Mucosa of descending colon (tissue), 3 donors: ENCODE data around the gene DGKD. TPM values are rescaled to one million over a fixed set of nuclear protein-coding genes. Genes with fewer than 3 reads are reported as not detected.

Experiments used
- ATAC-seq: fragments of 200-7000 bp; cut with Tn5 transposase; one replicate; pipeline ENCODE4 v1.9.1; 2020; ENCODE audit warnings: mild to moderate bottlenecking, moderate library complexity
- DNase-seq, 3 donors: peaks; one replicate each; pipeline ENCODE4 v3.0.0-alpha.2; 2020
- H3K36me3 ChIP-seq: fragments of 200-600 bp; one replicate; pipeline ENCODE4 v1.8.0; 2021; ENCODE audit warnings: low read depth, mild to moderate bottlenecking
- H3K4me1 ChIP-seq: fragments of 200-600 bp; one replicate; pipeline ENCODE4 v1.8.0; 2021; ENCODE audit warnings: low read depth, mild to moderate bottlenecking
- H3K4me3 ChIP-seq: fragments of 200-600 bp; one replicate; pipeline ENCODE4 v1.8.0; 2021; ENCODE audit warnings: mild to moderate bottlenecking
- H3K9me3 ChIP-seq: fragments of 200-600 bp; one replicate; pipeline ENCODE4 v1.8.0; 2021; ENCODE audit warnings: mild to moderate bottlenecking
- intact Hi-C, 2 donors: fragments of 100-400 bp; cut with DNase I in 1 of 2; cut with micrococcal nuclease in 1 of 2; formaldehyde crosslinking; loops; one replicate each; pipeline versions ENCODE4 v1.11.0 to v1.11.1; 2022; cut with DNase I, micrococcal nuclease
- total RNA-seq, 3 donors: library from RNA; stranded (reverse); fragmentation: NEBNext Ultra II Directional in 2 of 3; extraction: Animal tissue kit (Norgen Biotek cat#: 25700) in 2 of 3; gene quantifications; one replicate each; pipeline versions ENCODE4 v1.2.1 to v1.2.4, GENCODE V29; 2021 to 2023
- TF ChIP-seq, protein P1 (sequence below): fragments of 200-600 bp; IDR thresholded peaks from one replicate; pipeline ENCODE4 v1.8.0; 2022; ENCODE audit warnings: antibody characterized with exemption, mild to moderate bottlenecking
- donor health status: DM: no; HTN: no; CAD: no; lungs with moderate emphysema.
- donor health status: DM: no; HTN: no; CAD: no.
- donor health status: DM: no; HTN: yes; CAD: no.

Gene DGKD
- total RNA-seq, 3 donors from 2014 or later, result 81.8 to 159 (median 102) TPM

DNA sequence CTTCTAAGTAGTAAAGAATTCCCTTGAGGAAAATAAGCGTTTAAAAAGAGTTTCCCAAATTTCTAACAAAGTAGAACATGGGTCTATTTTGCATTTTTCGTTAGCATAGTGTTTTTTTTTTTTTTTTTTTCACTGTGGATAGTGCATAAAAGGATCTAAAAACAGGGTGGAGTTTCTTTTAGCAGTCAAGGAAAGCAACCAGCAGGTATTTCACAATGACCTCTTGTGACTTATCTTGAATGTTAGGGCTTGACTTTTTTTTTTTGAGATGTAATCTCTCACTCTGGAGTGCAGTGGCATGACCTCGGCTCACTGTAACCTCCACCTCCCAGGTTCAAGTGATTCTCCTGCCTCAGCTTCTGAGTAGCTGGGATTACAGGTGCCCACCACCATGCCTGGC lies 14.9 kb upstream of the DGKD start:
- H3K4me3 ChIP-seq, result no peak overlapping the region
- peak; percentile 13 for ATAC-seq

GRCh38 chr2:233341296-233341695 lies 13.0 kb upstream of the DGKD start:
- no peak overlapping the region for H3K4me3 ChIP-seq
- no peak for DNase-seq
- no peaks in the 10 kb centered on the region for H3K9me3 ChIP-seq
- no peaks in the 10 kb centered on the region for H3K36me3 ChIP-seq
- no peak for ATAC-seq
- H3K4me1 ChIP-seq, result no peaks in the 10 kb centered on the region
- TF ChIP-seq, protein P1, sequence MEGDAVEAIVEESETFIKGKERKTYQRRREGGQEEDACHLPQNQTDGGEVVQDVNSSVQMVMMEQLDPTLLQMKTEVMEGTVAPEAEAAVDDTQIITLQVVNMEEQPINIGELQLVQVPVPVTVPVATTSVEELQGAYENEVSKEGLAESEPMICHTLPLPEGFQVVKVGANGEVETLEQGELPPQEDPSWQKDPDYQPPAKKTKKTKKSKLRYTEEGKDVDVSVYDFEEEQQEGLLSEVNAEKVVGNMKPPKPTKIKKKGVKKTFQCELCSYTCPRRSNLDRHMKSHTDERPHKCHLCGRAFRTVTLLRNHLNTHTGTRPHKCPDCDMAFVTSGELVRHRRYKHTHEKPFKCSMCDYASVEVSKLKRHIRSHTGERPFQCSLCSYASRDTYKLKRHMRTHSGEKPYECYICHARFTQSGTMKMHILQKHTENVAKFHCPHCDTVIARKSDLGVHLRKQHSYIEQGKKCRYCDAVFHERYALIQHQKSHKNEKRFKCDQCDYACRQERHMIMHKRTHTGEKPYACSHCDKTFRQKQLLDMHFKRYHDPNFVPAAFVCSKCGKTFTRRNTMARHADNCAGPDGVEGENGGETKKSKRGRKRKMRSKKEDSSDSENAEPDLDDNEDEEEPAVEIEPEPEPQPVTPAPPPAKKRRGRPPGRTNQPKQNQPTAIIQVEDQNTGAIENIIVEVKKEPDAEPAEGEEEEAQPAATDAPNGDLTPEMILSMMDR, result no peak
- intact Hi-C loops, result no loop called here

More for the DNA sequence above, 14.9 kb upstream of the DGKD start:
- Histone ChIP-seq H3K4me1 (no peaks in the 10 kb centered on the region), H3K36me3 (no peaks in the 10 kb centered on the region), H3K9me3 (no peaks in the 10 kb centered on the region)
- TF ChIP-seq, protein P1, result no peak
- intact Hi-C loops, result no loop called here
- no peak for DNase-seq

- intact Hi-C loops, result no loop called here
These were observed 12.0 kb upstream of the DGKD start for GRCh38 chr2:233342301-233342700.

GRCh38 chr2:233343171-233343705 lies 11.1 kb upstream of the DGKD start:
- Histone ChIP-seq H3K4me1 (peaks cover 2% of the 10 kb centered on the region), H3K9me3 (no peaks in the 10 kb centered on the region), H3K36me3 (no peaks in the 10 kb centered on the region), H3K4me3 (no peak overlapping the region)
- TF ChIP-seq, protein P1, result no peak
- ATAC-seq (no peak), DNase-seq (no peak)
- intact Hi-C loops, result no loop called here

More at GRCh38 chr2:233342301-233342700, 12.0 kb upstream of the DGKD start:
- DNase-seq, result no peak
- no peaks in the 10 kb centered on the region for H3K9me3 ChIP-seq
- no peak overlapping the region for H3K4me3 ChIP-seq
- no peaks in the 10 kb centered on the region for H3K4me1 ChIP-seq
- no peak for ATAC-seq
- no peaks in the 10 kb centered on the region for H3K36me3 ChIP-seq
- TF ChIP-seq, protein P1, result no peak

GRCh38 chr2:233346376-233346775 lies 7.9 kb upstream of the DGKD start:
- Histone ChIP-seq H3K36me3 (no peaks in the 10 kb centered on the region), H3K4me1 (peaks cover 23% of the 10 kb centered on the region), H3K4me3 (no peak overlapping the region), H3K9me3 (no peaks in the 10 kb centered on the region)
- intact Hi-C loops, result loop anchor here in 1 of 2 donors (5.0 kb wide), 1 partner anchor 101 kb away; no protein-coding TSS in a partner anchor
- TF ChIP-seq, protein P1, result no peak
- ATAC-seq (no peak), DNase-seq (no peak)
